ENCODE data around the gene UBIAD1.
"Not testable (repeated sequence)": the region's sequence is repeated elsewhere in the genome, so short reads cannot be mapped to it uniquely, and the experiment has no call there.

UBIAD1 gene

GRCh38 chr1:11280719-11281376 is 7.8 kb downstream of the UBIAD1 start:
- no peak for DNase-seq

- DNase-seq: no peak
Observed at GRCh38 chr1:11281518-11282331, 8.7 kb downstream of the UBIAD1 start.

GRCh38 chr1:11283151-11283550 is 10.2 kb downstream of the UBIAD1 start:
- no peak for DNase-seq

- no peak for DNase-seq
Observed at GRCh38 chr1:11284784-11285183, 11.8 kb downstream of the UBIAD1 start.

GRCh38 chr1:11285883-11286734 is 13.1 kb downstream of the UBIAD1 start:
- DNase-seq: no peak

- DNase-seq: no peak
Observed at GRCh38 chr1:11286735-11287410, 13.9 kb downstream of the UBIAD1 start.

GRCh38 chr1:11289064-11289463 is 16.1 kb downstream of the UBIAD1 start:
- no peak for DNase-seq

- no peak for DNase-seq
Observed at GRCh38 chr1:11291049-11291448, 18.1 kb downstream of the UBIAD1 start.

- DNase-seq: no peak
Observed at GRCh38 chr1:11293856-11294255, 20.9 kb downstream of the UBIAD1 start.

- no peak for DNase-seq
Observed at GRCh38 chr1:11294951-11295350, 22.0 kb downstream of the UBIAD1 start.

GRCh38 chr1:11295905-11296304 is 22.9 kb downstream of the UBIAD1 start:
- no peak for DNase-seq

- DNase-seq: not testable (repeated sequence)
Observed at GRCh38 chr1:11297774-11298173, 24.8 kb downstream of the UBIAD1 start.

- DNase-seq: no peak
Observed at GRCh38 chr1:11298390-11299224, 25.6 kb downstream of the UBIAD1 start.

GRCh38 chr1:11299225-11299574 is 26.2 kb downstream of the UBIAD1 start:
- DNase-seq: no peak

- no peak for DNase-seq
Observed at GRCh38 chr1:11301601-11302000, 28.6 kb downstream of the UBIAD1 start.

GRCh38 chr1:11302366-11302765 is 29.4 kb downstream of the UBIAD1 start:
- DNase-seq: no peak

- not testable (repeated sequence) for DNase-seq
Observed at GRCh38 chr1:11305516-11305915, 32.5 kb downstream of the UBIAD1 start.

- no peak for DNase-seq
Observed at GRCh38 chr1:11307852-11308251, 34.9 kb downstream of the UBIAD1 start.

GRCh38 chr1:11308699-11309224 is 35.8 kb downstream of the UBIAD1 start:
- no peak for DNase-seq

- no peak for DNase-seq
Observed at GRCh38 chr1:11309385-11309784, 36.4 kb downstream of the UBIAD1 start.

- DNase-seq: no peak
Observed at GRCh38 chr1:11311816-11312755, 39.1 kb downstream of the UBIAD1 start.
